HG03196 (cell line): ENCODE results near the gene ADGRE2.
"Not testable (repeated sequence)": the region's sequence is repeated elsewhere in the genome, so short reads cannot be mapped to it uniquely, and the experiment has no call there.

Experiments
- ATAC-seq: cut with Tn5 transposase; IDR thresholded peaks from one replicate; pipeline ENCODE4 v1.9.1; 2021; ENCODE audit not compliant: unreplicated experiment

ADGRE2 gene

DNA sequence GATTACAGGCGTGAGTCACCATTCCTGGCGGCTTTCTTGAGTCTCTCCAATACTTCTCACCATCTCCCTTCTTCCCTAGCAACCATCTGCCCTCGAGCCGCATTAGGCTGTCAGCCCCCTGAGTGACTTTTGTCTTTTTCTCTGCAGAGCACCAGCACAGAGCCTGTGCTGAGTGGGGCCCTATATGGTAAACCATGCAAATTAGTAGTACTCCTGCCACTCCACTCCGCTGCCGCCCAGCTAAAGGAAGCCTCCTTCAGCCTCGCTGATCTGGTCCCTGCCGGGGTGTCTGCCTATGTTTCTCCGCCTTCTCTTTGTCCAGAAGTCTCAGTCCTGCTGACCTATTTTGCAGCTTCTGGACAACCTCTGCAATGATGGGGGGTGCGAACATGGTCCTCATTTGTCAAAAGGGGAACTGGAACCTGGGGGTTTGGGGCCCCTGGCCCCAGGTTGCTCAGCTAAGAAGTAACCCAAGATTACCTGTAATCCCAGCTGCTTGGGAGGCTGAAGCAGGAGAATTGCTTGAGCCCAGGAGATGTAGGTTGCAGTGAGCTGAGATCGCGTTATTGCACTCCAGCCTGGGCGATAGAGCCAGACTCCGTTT, 2.4 kb upstream of the ADGRE2 start:
- ATAC-seq = not testable (repeated sequence)

DNA sequence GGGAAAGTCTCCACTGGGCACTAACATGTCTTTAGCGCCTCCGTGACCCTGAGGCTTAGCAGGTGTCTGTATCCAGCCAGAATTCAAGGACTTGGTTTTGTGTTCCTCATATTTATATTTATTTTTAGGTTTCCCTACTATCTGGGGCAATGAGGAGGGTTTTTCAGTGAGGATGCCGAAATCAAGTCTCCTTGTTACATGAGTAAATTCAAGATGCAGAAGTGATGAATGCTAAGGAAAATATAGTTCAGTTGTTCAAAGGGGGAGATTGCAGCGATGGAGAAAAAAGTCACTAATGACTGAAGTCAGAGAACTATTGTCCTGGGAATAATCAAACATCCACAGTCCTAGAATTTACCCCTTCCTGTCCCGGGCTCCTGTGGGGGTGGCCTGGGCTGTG, 791 bp upstream of the ADGRE2 start:
- ATAC-seq = no peak

GRCh38 chr19:14777645-14778044, 715 bp downstream of the ADGRE2 start:
- ATAC-seq = not testable (repeated sequence)

DNA sequence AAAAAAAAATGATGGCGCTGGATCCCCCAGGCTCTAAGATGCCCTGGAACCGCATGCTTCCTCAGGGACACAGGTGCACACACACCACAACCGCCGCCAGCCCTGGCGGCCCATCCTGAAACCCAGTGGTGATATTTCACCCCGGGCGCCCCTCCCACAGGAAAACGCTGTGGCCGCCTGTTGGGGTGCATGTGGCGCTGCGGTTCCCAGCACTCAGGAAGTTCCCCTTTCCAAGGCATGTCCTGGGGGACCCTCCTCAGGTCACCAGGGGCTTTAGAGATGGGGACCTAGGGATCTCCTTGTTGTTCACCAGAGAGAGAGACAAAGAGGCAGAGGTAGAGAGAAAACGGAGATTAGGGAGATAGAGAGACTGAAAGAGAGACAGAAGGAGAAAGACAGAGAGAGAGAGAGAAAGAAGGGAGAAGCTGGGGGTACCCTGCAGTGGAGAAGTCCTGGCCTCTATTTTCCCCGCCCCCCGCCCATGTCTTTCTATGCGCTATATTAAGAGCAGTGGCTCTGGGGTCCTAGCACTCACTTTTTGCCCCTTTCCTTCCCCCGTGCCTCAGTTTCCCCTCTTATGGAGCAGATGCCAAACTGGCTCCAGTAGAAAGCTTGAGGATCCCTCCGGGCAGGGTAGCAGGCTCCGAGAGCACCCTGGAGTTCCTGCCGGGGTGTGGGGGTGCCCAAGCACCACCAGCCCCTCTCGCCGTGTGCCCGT, 2.3 kb downstream of the ADGRE2 start:
- ATAC-seq = no peak

DNA sequence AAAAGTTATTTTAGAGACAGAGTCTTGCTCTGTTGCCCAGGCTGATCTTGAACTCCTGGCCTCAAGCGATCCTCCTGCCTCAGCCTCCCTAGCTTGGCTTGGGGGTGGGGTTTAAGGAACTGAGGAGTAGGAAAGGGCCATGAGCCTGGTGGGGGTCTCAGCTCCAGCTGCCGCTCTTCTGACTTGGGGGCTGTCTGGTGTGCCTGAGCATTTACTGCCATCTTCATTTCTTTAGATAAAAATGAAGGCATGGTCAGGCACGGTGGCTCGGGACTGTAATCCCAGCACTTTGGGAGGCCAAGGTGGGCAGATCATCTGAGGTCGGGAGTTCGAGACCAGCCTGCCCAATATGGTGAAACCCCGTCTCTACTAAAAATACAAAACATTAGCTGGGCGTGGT, 3.0 kb downstream of the ADGRE2 start:
- ATAC-seq = not testable (repeated sequence)

GRCh38 chr19:14774373-14774772, 4.0 kb downstream of the ADGRE2 start:
- no peak for ATAC-seq

- not testable (repeated sequence) for ATAC-seq
Measured at GRCh38 chr19:14773722-14774121, 4.6 kb downstream of the ADGRE2 start.

DNA sequence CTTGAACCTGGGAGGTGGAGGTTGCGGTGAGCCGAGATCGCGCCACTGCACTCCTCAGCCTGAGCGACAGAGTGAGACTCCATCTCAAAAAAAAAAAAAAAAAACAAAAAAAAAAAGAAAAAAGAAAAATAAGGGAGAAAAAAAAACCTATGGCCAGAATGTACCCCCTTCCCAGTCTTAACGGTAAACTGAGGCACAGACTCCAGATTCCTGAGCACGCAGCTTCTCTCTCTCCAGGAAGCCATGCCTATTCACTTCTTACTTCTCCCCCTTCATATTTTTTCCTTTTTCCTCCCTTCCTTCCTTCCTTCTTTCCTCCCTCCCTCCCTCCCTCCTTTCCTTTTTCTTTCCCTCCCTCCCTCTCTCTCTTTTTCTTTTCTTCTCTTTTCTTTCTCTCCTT, 5.4 kb downstream of the ADGRE2 start:
- ATAC-seq = no peak

DNA sequence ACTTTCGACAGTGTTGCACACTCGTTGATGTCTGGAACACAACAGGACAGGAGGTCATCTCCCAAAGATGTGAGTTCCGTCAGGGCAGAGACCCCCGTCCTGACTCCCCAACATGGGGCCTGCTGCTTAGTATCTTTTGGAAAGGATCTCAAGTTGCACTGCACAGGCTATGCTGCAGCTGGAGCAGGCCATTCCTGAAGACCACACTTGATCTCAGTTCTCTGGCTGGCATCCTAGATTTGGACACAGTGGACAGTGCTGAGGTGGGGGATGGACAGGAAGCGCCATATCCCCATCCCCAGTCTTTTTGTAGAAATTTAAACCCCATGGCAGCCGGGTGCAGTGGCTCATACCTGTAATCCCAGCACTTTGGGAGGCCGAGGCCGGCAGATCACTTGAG, 5.9 kb downstream of the ADGRE2 start:
- ATAC-seq = no peak

DNA sequence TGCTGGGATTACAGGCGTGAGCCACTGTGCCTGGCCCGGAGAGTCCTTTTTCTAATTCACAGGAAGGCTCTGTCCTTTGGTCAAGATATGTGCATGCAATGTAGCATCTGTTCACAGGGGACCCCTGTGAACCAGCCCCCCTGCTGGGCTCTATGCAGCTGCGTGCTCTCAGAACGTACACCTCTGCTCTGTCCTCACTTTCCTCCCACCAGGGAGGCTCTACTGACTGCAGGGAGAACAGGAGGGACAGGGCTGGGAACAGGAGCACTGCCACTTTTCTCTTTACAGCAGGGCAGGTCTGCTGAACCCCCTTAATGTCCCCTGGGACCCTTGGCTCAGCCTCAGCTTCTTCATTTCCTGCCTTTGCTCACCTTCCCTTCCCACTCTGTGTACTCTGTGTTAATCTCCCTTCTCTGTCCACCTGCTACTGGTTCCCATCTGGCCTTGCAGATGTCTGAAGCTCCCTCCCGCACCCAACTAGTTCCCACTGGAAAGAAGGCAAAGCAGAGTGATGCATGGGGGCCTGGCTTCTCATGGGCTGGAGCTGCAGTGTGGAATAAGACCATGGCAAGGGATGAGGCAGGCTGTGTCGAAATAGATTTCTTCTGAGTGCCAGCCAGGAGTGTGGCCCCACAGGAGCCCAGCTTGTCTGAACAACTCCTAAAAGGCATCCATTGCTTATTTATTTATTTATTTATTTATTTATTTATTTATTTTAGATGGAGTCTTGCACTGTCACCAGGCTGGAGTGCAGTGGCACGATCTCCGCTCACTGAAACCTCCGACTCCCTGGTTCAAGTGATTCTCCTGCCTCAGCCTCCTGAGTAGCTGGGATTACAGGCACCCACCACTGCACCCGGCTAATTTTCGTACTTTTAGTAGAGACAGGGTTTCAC, 7.2 kb downstream of the ADGRE2 start:
- no peak for ATAC-seq

- no peak for ATAC-seq
Measured at GRCh38 chr19:14770136-14770535, 8.2 kb downstream of the ADGRE2 start.

DNA sequence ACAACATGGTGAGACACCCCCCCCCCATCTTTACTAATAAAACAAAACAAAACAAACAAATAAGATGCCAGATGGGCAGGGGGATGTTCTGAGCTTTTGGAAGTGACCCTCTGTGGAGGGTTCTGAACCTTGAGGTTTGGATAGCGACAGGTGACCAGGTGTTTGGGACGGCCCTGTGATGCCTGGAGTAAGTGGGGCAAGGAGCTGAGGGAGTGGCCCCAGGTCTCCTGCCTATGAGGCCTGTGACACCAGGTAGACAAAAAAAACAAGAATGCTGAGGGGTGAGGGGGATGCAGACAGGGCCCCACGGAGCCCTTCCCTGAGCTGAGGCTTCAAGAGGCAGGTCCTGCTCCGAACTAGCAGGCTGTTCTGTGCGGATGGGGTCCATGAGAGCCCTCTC, 9.2 kb downstream of the ADGRE2 start:
- no peak for ATAC-seq

- ATAC-seq = no peak
Measured at GRCh38 chr19:14768001-14768400, 10.4 kb downstream of the ADGRE2 start.

DNA sequence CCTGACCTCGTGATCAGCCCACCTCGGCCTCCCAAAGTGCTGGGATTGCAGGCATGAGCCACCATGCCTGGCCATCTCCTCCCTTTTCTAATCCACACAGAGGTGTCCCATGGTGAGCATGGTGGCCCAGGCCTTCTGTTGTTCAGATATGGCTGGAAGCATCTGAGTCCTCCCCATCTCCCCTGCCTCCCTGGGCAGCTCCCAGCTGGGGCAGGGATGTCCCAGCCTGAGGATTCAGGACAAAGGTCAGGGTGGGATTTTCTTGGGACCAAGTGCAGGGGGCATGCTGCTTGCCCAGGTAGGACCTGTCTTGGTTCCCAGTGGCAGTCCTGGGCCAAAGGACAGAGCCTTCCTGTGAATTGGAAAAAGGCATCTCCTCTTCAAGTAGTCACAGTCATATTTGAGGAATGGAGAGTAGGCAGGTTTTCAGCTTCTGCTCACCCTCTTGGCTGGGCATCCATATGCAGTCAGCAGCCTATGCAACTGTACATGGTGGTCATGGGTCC, 10.8 kb downstream of the ADGRE2 start:
- ATAC-seq = no peak

- not testable (repeated sequence) for ATAC-seq
Measured at GRCh38 chr19:14765841-14766240, 12.5 kb downstream of the ADGRE2 start.

DNA sequence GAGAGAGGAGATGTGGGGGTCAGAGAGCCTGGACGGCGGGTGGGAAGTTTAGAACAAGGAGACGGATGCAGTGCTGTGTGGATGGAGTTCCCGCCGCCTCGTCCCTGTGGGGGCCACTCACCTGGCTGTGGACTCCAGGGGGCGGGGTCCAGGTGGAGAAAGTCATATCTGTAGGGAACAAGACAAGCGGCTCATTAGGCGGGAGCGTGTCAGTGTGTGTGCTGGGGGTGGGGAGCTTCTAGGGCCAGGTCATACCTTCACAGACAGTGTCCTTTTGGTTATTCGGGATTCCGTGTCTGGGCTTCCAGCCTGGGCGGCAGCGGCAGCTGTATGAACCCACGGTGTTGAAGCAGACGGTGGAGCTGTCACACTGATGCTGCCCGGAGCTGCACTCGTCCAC, 13.0 kb downstream of the ADGRE2 start:
- ATAC-seq = not testable (repeated sequence)

GRCh38 chr19:14764401-14764800, 14.0 kb downstream of the ADGRE2 start:
- no peak for ATAC-seq

- no peak for ATAC-seq
Measured at GRCh38 chr19:14763497-14764145, 14.7 kb downstream of the ADGRE2 start.

DNA sequence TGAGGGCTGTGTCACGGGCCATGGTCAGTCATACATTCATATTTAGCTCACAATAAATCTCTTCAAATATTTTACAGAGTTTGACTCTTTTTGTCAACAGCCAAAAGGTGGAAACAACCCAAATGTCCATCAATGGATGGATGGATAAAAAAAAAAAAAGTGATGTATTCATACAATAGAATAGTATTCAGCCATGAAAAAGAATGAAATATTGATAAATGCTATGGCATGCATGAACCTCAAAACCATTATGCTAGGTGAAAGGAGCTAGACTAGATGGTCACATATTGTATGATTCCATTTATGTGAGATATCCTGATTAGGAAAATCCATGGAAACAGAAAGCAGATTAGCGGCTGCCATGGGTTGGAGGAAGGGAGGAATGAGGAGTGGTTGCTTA, 16.2 kb downstream of the ADGRE2 start:
- ATAC-seq = no peak

DNA sequence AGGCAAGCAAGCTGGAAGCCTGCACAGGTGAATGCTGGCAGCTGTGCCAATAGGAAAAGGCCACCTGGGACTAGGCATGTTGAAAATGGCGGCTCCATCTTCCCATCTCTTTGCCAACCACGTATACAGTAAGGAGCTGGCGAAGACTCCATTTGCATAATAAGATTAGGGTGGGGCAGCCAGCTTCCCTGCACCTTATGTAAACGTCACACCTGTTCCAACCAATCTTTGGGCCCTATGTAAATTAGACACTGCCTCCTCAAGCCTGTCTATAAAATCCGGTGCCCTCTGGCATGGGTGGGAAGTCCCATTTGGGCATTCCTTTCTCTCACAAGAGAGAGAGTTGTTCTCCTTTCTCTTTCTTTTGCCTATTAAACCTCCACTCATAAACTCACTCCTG, 16.8 kb downstream of the ADGRE2 start:
- ATAC-seq = no peak

DNA sequence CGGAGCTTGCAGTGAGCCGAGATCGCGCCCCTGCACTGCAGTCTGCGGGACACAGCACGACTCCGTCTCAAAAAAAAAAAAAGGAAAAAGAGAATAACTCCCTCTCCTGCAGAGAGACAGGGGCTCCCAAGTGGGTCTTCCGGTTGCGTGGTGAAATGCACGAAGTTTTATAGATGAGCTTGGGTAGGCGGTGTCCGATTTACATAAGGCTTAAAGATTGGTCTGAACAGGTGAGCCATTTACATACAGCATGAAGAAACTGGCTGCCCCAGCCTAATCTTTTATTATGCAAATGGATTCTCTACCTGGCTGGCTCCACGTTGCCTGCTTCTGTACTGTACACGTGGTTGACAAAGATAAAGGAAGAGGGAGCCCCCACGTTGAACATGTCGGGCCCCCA, 19.5 kb downstream of the ADGRE2 start:
- no peak for ATAC-seq
